ENCODE results near the gene NEDD4.
"Not testable (repeated sequence)": the region's sequence is repeated elsewhere in the genome, so short reads cannot be mapped to it uniquely, and the experiment has no call there.

NEDD4 gene

DNA sequence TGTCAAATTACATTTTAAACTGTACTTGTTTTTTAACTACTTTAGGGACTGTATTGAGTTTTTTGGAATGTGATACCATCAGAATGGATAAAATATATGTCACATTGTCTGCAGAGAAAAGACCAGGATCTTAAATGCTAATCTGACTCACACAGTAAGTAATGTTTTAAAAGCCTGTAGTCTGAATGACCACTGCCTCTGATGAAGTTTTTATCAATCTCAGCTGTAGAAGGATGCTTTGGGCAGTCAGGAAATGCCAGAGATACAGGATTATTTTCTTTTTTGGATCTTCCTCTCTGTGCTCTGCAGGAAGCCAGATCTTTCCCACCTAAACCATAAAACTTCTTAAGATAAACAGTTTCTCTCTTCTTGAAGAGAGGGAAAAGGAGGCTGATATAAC, 177.4 kb downstream of the NEDD4 start:
- H3K4me1 ChIP-seq (ENCODE audit: insufficient read depth, low read length): peaks cover 9% of the 10 kb centered on the region
- H3K27me3 ChIP-seq (ENCODE audit: insufficient read depth, low read length): no peaks in the 10 kb centered on the region
- no peaks in the 10 kb centered on the region for H3K36me3 ChIP-seq (ENCODE audit: insufficient read depth, low read length)
- no peak overlapping the region for H3K4me3 ChIP-seq (ENCODE audit: low read length)
- no peaks in the 10 kb centered on the region for H3K9me3 ChIP-seq (ENCODE audit: low read length)
- H2AFZ ChIP-seq (ENCODE audit: low read depth, low read length): no peak overlapping the region

DNA sequence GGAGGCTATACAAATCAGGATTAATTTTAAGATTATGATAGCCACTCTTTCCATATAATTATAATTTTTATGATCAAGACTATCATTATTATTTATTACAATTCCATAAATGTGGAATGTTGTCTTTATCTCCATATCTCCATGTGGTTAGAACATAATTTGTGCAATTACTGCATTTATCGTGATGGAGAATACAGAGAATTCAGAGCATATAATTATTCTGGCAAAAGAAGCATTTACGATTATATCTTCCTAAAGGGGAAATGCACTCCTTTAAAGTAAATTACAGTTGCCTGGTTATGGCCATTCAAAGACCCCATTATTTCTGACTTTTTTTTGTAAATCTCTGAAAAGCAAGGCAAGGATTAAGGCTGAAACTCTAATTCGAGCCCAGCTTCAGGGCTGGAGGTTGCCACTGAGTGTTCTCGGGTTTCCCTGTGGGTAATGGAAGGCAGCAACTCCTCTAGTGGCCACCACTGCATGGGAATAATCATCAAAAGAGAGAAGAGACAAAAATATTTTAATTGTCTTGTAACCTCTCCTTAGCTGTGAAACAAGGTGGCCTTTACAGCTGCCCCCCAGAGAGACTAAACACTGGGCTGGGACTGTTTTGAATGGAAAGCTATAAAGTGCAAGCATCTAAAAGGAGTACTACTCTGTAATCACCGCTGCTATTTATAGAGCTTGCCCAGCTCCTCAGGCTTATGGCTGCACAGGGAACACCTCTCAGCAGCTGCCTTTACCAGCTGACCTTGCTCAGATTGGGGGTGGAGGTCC, 190.6 kb downstream of the NEDD4 start:
- Histone ChIP-seq H3K27me3 (ENCODE audit: insufficient read depth, low read length) (no peaks in the 10 kb centered on the region), H3K36me3 (ENCODE audit: insufficient read depth, low read length) (no peaks in the 10 kb centered on the region), H2AFZ (ENCODE audit: low read depth, low read length) (no peak overlapping the region), H3K4me3 (ENCODE audit: low read length) (no peak overlapping the region), H3K4me1 (ENCODE audit: insufficient read depth, low read length) (peaks cover 20% of the 10 kb centered on the region), H3K9me3 (ENCODE audit: low read length) (no peaks in the 10 kb centered on the region)

DNA sequence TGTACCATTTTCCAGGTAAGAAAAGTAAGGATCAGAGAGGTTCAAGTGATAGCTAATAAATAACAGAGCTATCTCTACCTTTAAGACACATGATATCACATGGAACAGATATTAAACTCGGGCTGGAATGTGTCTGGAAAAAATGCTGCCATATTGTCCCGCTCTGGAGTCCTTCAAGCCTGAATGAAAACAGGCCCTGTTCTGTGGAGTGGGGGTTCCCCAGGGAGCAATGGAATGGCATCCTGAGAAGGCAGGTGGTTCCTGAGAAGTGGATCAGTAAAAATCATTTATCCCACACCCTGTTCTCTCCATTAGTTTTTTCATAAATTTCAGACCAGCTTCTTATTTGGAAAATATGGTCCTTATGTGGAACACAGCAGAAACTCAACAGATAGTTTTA, 193.2 kb downstream of the NEDD4 start:
- Histone ChIP-seq H2AFZ (ENCODE audit: low read depth, low read length) (peak overlapping the region; percentile 95), H3K36me3 (ENCODE audit: insufficient read depth, low read length) (no peaks in the 10 kb centered on the region), H3K27me3 (ENCODE audit: insufficient read depth, low read length) (no peaks in the 10 kb centered on the region), H3K4me1 (ENCODE audit: insufficient read depth, low read length) (peaks cover 20% of the 10 kb centered on the region), H3K9me3 (ENCODE audit: low read length) (no peaks in the 10 kb centered on the region), H3K4me3 (ENCODE audit: low read length) (peak overlapping the region; percentile 23)

DNA sequence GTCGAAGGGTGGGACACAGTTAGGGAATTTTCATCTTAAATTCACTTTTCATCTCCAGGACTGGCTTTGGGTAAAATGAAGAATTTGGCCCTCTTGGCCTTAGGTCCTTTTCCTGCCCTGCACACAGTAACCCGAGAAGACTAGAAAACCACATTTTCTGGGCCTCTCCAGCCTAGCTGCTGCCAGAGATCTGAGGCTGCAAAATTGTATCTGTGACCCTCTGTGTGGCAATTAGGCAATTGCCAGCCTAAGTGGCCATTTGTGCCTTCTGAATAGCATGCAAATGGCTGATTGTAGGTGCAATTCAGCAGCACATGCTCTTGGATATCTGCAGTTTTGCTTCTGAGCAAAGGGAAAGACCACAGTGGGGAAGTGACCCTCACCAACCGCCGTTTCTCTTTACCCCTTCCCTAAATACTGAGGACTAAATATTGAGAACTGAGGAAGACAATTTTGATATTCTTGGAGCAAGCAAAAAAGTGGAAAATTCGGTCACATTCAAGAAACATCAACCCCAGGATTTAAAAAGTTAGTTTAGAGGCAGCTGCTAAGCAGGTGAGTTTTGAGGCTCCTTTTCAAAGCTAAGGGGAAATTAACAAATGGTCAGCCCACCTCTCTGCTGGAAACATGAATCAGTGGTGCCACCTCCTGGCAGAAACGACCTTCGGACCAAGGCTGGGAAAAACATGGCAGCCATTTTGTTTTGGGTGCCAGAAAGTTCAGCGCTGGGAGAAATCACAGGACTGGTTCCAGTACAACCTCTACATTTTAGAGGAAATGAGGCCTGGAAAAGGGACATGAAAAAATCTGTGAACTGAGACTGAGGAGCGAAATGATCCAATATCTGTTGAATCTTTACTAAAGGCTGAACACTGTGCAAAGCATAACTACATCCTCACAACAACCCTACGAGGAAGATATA, 193.9 kb downstream of the NEDD4 start:
- peaks cover 20% of the 10 kb centered on the region for H3K4me1 ChIP-seq (ENCODE audit: insufficient read depth, low read length)
- peak overlapping the region; percentile 95 for H2AFZ ChIP-seq (ENCODE audit: low read depth, low read length)
- H3K4me3 ChIP-seq (ENCODE audit: low read length): peak overlapping the region; percentile 33
- no peaks in the 10 kb centered on the region for H3K36me3 ChIP-seq (ENCODE audit: insufficient read depth, low read length)
- no peaks in the 10 kb centered on the region for H3K27me3 ChIP-seq (ENCODE audit: insufficient read depth, low read length)
- no peaks in the 10 kb centered on the region for H3K9me3 ChIP-seq (ENCODE audit: low read length)

DNA sequence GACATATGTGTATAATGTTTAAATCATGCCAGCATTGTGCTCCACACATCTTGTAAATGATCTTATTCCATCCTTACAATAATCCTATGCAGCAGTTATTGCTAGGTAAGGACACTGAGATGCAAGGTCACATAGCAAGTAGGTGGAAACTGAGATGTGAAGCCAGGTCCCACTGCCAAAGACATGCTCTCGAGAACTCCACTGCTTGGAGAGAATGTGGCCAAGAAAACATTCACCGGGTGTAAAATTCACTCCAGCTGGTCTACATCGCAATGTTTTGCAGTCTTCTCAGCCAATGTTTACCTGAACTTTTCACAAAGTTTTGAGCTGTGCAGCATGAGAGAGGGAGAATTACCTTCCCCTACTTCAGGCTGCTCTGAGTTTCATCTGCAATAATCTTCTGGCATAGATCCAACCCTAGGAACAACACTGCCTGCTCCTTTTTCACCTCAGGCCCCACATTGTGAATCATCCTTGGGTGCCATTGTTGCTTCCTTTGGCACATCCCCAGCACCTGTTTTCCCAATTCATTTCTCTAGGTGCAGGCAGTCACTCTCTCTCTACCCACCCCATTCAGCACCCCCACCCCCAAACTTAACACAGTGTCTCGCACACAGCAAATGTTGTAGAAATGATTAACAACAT, 197.0 kb downstream of the NEDD4 start:
- peaks cover 3% of the 10 kb centered on the region for H3K9me3 ChIP-seq (ENCODE audit: low read length)
- H3K27me3 ChIP-seq (ENCODE audit: insufficient read depth, low read length): no peaks in the 10 kb centered on the region

DNA sequence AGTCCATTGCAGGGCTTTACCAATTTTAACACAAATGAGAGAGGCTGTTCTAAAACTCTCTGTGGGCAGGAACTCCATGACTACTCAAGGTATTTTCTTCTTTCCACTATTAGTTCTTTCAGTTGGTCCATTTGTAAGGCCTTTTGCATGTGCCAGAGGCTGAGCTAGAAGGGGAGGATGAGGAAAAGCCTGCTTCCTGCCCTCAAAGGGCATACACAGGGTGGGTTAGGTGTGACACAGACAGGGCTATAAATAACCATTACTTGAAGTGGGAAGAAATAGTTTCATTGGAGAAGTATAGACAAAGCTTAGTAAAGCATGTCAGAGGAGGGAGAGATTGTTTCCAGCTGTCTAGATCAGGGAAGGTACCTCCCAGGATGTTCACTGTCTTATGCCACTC, 198.4 kb downstream of the NEDD4 start:
- H3K9me3 ChIP-seq (ENCODE audit: low read length): peaks cover 3% of the 10 kb centered on the region

More for the DNA sequence above, 197.0 kb downstream of the NEDD4 start:
- H3K4me3 ChIP-seq (ENCODE audit: low read length): no peak overlapping the region
- no peaks in the 10 kb centered on the region for H3K36me3 ChIP-seq (ENCODE audit: insufficient read depth, low read length)
- H3K4me1 ChIP-seq (ENCODE audit: insufficient read depth, low read length): peaks cover 20% of the 10 kb centered on the region
- no peak overlapping the region for H2AFZ ChIP-seq (ENCODE audit: low read depth, low read length)

DNA sequence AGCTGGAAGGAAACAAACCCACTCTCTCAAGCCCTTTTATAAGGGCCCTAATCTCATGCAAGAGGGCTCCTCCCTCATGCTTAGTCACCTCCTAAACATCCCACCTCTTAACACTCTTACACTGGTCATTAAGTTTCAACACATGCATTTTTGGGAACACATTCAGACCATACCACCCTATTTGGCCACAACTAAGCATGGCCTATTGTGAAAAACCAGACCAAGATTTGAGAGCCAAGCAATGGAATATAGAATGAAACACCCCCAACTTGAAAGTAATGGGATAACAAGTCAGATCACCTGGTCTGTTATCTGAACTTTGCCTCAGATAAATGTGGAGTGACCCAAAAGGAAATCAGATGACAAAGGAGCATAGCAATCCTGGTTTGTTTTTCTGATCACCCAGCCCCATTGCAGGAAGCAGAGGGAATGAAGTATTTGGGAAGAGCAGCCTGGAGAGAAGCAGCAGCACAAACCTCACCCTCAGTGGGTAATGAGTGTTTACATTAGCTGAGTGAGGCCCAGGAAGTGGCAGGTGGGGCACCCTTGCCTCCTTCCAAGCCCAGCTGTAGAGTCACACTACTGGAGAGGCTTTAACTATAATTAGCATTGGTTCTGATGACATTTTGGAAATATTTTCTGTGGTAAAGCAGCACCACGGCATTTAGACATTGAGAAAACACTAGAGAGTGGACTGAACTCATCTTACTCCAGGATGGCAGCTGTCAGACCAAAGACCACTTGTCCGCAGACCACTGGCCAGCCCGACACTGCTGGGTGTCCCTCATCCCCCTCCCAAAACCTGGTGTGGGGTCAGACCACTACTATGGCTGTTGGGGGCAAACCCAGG, 201.6 kb downstream of the NEDD4 start:
- H3K4me1 ChIP-seq (ENCODE audit: insufficient read depth, low read length): peaks cover 1% of the 10 kb centered on the region
- H3K4me3 ChIP-seq (ENCODE audit: low read length): no peak overlapping the region
- H3K36me3 ChIP-seq (ENCODE audit: insufficient read depth, low read length): no peaks in the 10 kb centered on the region
- no peak overlapping the region for H2AFZ ChIP-seq (ENCODE audit: low read depth, low read length)
- peaks cover 3% of the 10 kb centered on the region for H3K9me3 ChIP-seq (ENCODE audit: low read length)
- no peaks in the 10 kb centered on the region for H3K27me3 ChIP-seq (ENCODE audit: insufficient read depth, low read length)

More for the DNA sequence above, 198.4 kb downstream of the NEDD4 start:
- H3K4me1 ChIP-seq (ENCODE audit: insufficient read depth, low read length): peaks cover 18% of the 10 kb centered on the region
- no peaks in the 10 kb centered on the region for H3K27me3 ChIP-seq (ENCODE audit: insufficient read depth, low read length)
- no peak overlapping the region for H3K4me3 ChIP-seq (ENCODE audit: low read length)
- H2AFZ ChIP-seq (ENCODE audit: low read depth, low read length): no peak overlapping the region
- no peaks in the 10 kb centered on the region for H3K36me3 ChIP-seq (ENCODE audit: insufficient read depth, low read length)

DNA sequence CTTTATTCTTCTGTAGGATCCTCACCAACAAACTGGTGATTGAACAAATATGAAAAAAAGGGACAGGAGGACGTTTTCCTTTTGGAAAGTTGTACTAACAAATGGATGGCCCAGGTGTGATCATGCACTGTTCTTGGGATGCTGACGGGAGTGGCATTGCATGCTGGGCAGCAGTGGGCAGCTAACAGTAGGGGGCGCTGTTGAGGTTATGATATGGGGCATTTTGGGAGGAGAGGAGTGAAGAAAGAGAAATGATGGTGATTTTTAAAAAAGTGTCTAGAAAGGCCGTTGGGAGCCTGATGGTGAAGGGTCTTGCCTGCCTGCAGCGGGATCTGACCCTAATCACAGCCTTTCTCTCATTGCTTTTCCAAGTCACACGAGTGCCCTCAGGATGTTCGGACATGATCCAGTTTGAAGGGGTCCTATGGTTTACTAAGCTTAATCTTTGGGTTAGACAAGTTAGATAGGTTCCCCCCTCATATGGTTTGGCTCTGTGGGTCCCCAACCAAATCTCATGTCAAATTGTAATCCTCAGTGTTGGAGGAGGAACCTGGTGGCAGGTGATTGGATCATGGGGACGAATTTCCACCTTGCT, 204.2 kb downstream of the NEDD4 start:
- Histone ChIP-seq H3K9me3 (ENCODE audit: low read length) (peaks cover 1% of the 10 kb centered on the region), H3K4me1 (ENCODE audit: insufficient read depth, low read length) (peaks cover 13% of the 10 kb centered on the region), H2AFZ (ENCODE audit: low read depth, low read length) (no peak overlapping the region), H3K4me3 (ENCODE audit: low read length) (no peak overlapping the region), H3K36me3 (ENCODE audit: insufficient read depth, low read length) (no peaks in the 10 kb centered on the region), H3K27me3 (ENCODE audit: insufficient read depth, low read length) (no peaks in the 10 kb centered on the region)

DNA sequence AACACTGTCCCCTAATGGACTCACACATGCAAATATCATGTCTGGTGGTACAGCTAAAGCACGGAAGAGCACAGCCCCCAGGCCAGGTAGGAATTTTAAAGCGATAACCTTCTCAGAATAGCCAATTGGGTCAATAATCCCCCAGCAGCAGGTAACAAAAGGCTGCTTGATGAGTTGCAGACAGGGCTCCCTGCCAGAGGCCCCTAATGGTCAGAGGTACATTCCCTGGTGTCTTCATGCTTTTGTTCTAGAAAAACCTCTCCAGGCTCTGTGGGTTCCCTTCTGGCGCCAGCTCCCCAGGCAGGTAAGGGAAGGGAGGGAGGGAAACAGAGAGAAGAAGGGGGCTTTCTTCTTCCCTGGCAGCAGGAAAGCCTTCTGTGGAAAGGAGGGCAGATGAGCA, 207.1 kb downstream of the NEDD4 start:
- no peaks in the 10 kb centered on the region for H3K36me3 ChIP-seq (ENCODE audit: insufficient read depth, low read length)
- no peaks in the 10 kb centered on the region for H3K27me3 ChIP-seq (ENCODE audit: insufficient read depth, low read length)
- peak overlapping the region; percentile 16 for H3K4me3 ChIP-seq (ENCODE audit: low read length)
- H2AFZ ChIP-seq (ENCODE audit: low read depth, low read length): peak overlapping the region; percentile 42
- H3K4me1 ChIP-seq (ENCODE audit: insufficient read depth, low read length): peaks cover 13% of the 10 kb centered on the region
- no peaks in the 10 kb centered on the region for H3K9me3 ChIP-seq (ENCODE audit: low read length)

DNA sequence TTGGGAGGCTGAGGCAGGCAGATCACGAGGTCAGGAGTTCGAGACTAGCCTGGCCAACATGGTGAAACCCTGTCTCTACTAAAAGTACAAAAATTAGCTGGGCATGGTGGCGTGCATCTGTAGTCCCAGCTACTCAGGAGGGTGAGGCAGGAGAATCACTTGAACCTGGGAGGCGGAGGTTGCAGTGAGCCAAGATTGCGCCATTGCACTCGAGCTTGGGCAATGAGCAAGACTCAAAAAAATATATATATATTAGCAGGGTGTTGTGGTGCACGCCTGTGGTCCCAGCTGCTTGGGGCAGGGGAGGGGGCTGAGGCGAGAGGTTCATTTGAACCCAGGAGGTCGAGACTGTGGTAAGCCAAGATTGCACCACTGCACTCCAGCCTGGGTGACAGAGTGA, 207.8 kb downstream of the NEDD4 start:
- H3K9me3 ChIP-seq (ENCODE audit: low read length); H2AFZ ChIP-seq (ENCODE audit: low read depth, low read length); H3K36me3 ChIP-seq (ENCODE audit: insufficient read depth, low read length); H3K4me3 ChIP-seq (ENCODE audit: low read length); H3K27me3 ChIP-seq (ENCODE audit: insufficient read depth, low read length): not testable (repeated sequence)
- H3K4me1 ChIP-seq (ENCODE audit: insufficient read depth, low read length): peaks cover 13% of the 10 kb centered on the region

DNA sequence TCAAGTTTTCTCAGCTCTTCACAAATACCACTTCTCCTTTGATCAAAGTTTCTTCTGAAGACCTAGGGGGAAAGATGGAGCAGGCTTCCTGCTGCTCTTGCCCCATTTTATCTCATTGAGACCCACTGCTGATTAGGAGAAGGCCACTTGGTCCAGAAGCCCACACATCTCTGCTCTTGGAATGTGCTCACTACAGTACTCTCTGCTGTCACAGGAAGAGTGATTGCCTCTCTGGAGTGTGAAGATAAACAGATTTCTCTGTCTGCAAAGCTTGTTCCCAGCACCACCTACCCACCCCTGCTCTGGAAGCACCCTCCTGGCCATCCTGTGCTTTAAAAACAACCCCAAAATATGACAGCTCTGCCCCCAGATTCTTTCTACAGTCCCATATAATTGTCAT, 209.1 kb downstream of the NEDD4 start:
- Histone ChIP-seq H3K9me3 (ENCODE audit: low read length) (no peaks in the 10 kb centered on the region), H3K36me3 (ENCODE audit: insufficient read depth, low read length) (no peaks in the 10 kb centered on the region), H2AFZ (ENCODE audit: low read depth, low read length) (no peak overlapping the region), H3K27me3 (ENCODE audit: insufficient read depth, low read length) (no peaks in the 10 kb centered on the region), H3K4me1 (ENCODE audit: insufficient read depth, low read length) (peaks cover 13% of the 10 kb centered on the region), H3K4me3 (ENCODE audit: low read length) (no peak overlapping the region)

DNA sequence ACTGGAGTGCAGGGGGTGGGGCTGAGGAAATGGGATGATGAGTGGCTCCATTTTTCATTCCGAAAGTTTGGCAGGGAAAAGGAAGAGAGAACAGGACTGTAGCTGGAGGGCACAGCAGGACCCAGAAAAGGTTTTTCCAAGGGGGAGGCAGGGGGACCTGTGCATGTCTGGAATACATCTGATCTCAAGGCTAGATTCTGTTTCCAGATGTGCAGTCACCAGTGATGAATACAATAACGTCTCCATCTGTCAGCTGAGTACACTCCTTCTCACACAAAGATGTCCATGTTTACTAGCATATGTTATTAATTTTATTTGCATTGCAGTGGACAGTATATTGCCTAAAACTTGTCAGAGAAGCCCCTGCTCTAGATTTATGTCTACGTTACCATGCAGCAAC, 210.5 kb downstream of the NEDD4 start:
- Histone ChIP-seq H3K9me3 (ENCODE audit: low read length) (no peaks in the 10 kb centered on the region), H2AFZ (ENCODE audit: low read depth, low read length) (no peak overlapping the region), H3K27me3 (ENCODE audit: insufficient read depth, low read length) (no peaks in the 10 kb centered on the region), H3K36me3 (ENCODE audit: insufficient read depth, low read length) (no peaks in the 10 kb centered on the region), H3K4me3 (ENCODE audit: low read length) (no peak overlapping the region), H3K4me1 (ENCODE audit: insufficient read depth, low read length) (peaks cover 13% of the 10 kb centered on the region)
